Urinary bladder (tissue), 4 donors: ENCODE results near the gene LAMC1. TPM values are rescaled to one million over a fixed set of nuclear protein-coding genes. Genes with fewer than 3 reads are reported as not detected.

Experiments
- DNase-seq: peaks from one replicate; pipeline ENCODE4 v3.0.0-alpha.2; 2015; ENCODE audit errors: extremely low spot score
- H3K27ac ChIP-seq: one replicate; pipeline ENCODE4 v1.5.1; 2013; ENCODE audit warnings: low read depth, mild to moderate bottlenecking, moderate library complexity
- H3K36me3 ChIP-seq: one replicate; pipeline ENCODE4 v1.6.1; 2013; ENCODE audit warnings: mild to moderate bottlenecking, moderate library complexity; ENCODE audit not compliant: insufficient read depth
- H3K4me1 ChIP-seq: one replicate; pipeline ENCODE4 v1.6.1; 2013; ENCODE audit warnings: mild to moderate bottlenecking, moderate library complexity; ENCODE audit not compliant: insufficient read depth
- H3K4me3 ChIP-seq: one replicate; pipeline ENCODE4 v1.5.1; 2013; ENCODE audit warnings: low read depth, low read length
- WGBS: extraction: QIAGEN DNeasy Blood & Tissue Kit; methylation state at CpG from one replicate; pipeline ENCODE4 v1.1.7; 2013; 5-methylcytosine and 5-hydroxymethylcytosine counted together
- polyA plus RNA-seq: library from polyadenylated mRNA; stranded (reverse); fragments of 200-250 nt; gene quantifications from one replicate; pipeline ENCODE4 v1.2.3, GENCODE V29; 2013
- total RNA-seq: library from RNA; depleted of rRNA; stranded (reverse); fragments of >200 nt; gene quantifications from one replicate; pipeline ENCODE4 v1.2.3, GENCODE V29; 2014
- donor health status: healthy with polysubstance abuse.
- donor health status: healthy.

LAMC1 gene
- total RNA-seq (279 TPM), polyA plus RNA-seq (178 TPM)

DNA sequence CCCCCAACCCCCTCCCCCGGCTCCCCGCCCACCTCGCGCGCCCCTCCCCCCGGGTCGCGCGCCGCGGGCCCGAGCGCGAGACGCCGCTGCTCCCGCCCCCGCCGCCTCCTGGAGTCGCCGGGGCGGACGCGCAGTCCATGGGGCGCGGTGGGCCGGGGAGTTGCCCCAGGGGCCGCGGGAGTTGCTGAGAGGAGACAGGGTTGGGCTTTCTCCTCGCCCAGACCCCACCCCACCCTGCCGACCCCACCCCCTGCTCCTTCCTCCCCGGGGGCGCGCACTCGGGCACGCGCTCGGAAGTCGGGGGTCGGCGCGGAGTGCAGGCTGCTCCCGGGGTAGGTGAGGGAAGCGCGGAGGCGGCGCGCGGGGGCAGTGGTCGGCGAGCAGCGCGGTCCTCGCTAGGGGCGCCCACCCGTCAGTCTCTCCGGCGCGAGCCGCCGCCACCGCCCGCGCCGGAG, at the start of gene LAMC1:
TSS of gene LAMC1 (plus strand) at position 275 of the 455 bp plus-strand sequence. CDS start 297 bp downstream, outside the sequence.
- H3K27ac ChIP-seq: peak within 1 kb of the TSS; percentile 100
- H3K36me3 ChIP-seq: no peaks in the 10 kb centered on the region
- peak within 1 kb of the TSS; percentile 91 for H3K4me3 ChIP-seq
- DNase-seq: peak; percentile 62
- H3K4me1 ChIP-seq: no peaks in the 10 kb centered on the region
- under 1% methylated on average over 54 of the region's 65 CpGs for WGBS

DNA sequence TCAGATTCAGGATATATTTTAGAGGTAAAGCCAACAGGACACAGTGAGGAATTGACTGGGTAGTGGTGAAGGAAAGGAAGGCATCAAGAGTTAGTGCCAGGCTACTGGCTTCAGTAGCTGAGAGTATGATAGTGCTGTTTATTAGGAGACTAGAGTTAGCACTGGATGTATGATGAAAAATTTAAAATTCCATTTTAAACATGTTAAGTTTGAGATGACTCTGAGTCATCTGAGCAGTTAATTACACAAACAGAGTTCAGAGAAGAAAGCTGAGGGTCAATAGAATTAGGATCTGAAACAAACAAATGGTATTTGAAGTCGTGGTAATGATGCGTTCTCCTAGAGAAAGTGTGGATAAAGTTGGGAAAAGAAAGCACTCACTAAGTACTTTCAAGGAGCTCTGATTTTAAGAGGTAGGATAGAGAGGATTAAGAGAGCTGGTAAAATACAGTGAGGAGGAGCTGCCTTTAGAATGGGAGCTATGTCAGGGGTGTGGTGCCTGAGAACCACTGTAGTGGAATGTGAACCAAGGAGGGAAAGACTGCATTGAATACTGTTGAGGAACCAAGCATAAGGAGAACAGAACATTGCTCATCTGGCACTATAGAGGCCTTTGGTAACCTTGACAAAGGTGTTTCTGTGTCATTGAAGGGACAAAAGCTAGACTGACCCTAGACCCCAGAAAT, 48.6 kb upstream of the LAMC1 start:
- Histone ChIP-seq H3K4me3 (no peak overlapping the region), H3K4me1 (no peaks in the 10 kb centered on the region), H3K36me3 (no peaks in the 10 kb centered on the region), H3K27ac (no peak overlapping the region)
- WGBS: 75% methylated on average over 2 of the region's 2 CpGs
- no peak for DNase-seq

DNA sequence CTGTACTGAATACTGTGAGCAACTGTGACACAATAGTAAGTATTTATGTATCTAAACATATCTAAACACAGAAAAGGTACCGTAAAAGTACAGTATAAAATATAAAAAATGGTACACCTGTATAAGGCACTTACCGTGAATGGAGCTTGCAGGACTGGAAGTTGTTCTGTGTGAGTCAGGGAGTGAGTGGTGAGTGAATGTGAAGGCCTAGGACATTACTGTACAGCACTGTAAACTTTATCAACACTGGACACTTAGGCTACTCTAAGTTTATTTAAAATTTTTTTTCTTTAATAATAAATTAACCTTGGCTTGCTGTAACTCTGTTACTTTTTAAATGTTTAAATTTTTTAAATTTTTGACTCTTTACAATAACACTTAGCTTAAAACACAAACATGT, 45.7 kb upstream of the LAMC1 start:
- 91% methylated on average over 2 of the region's 2 CpGs for WGBS
- Histone ChIP-seq H3K4me1 (no peaks in the 10 kb centered on the region), H3K36me3 (no peaks in the 10 kb centered on the region), H3K4me3 (no peak overlapping the region), H3K27ac (no peak overlapping the region)
- no peak for DNase-seq

DNA sequence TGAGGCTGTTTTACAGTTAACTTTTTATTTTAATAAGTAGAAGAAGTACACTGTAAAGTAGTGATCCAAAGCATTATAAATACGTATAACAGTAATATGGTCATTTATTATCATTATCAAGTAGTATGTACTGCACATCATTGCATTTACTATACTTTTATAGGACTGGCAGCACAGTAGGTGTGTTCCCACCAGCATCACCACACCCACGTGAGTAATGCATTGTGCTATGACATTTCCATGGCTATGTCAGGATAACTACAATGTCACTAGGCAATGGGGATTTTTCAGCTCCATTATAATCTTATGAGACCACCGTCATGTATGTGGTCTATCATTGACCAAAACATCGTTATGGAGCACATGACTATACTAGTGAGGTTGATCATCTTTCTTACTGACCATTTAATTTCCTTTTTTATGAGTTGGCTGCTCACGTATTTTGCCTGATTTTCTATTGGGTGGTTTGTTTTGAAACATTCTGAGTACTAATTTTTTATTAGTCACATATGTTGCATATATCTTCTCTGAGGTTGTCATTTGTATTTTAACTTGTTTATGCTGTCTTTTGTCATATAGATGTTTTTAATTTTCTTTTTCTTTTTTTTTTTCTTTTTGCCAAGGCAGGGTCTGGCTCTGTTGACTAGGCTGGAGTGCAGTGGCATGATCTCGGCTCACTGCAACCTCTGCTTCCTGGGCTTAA, 44.9 kb upstream of the LAMC1 start:
- no peak overlapping the region for H3K27ac ChIP-seq
- no peaks in the 10 kb centered on the region for H3K36me3 ChIP-seq
- DNase-seq: no peak
- WGBS: 88% methylated on average over 6 of the region's 6 CpGs
- no peak overlapping the region for H3K4me3 ChIP-seq
- no peaks in the 10 kb centered on the region for H3K4me1 ChIP-seq

DNA sequence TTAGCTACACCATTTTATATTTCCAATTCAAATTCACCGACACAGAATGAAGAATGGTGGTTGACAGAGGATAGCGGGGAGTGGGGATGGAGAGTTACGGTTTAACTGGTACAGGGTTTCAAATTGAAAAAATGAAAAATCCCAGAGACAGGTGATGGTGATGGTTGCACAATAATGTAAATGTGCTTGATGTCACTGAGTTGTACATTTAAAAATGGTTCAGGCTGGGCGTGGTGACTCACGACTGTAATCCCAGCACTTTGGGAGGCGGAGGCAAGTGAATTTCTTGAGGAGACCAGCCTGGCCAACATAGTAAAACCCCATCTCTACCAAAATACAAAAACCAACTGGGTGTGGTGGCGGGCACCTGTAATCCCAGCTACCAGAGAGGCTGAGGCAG, 39.1 kb upstream of the LAMC1 start:
- Histone ChIP-seq H3K4me1 (no peaks in the 10 kb centered on the region), H3K27ac (no peak overlapping the region), H3K36me3 (no peaks in the 10 kb centered on the region), H3K4me3 (no peak overlapping the region)
- WGBS: 96% methylated on average over 7 of the region's 7 CpGs
- no peak for DNase-seq

DNA sequence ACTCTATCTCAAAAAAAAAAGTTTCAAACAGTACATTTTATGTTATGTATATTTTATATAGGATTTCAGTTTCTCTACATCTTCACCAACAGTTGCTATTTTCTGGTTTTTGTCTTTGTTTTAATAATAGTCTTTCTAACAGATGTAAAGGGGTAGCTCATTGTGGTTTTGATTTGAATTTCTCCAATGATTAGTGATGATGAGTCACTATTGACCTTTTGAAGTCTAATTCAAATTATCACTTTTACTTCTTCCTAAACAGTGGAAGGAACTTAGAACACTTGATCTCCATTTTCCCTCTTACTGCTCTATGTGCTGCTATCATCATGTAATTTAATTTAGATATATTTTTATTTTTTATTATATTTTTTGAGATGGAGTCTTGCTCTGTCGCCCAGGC, 38.6 kb upstream of the LAMC1 start:
- Histone ChIP-seq H3K4me1 (no peaks in the 10 kb centered on the region), H3K36me3 (no peaks in the 10 kb centered on the region), H3K4me3 (no peak overlapping the region), H3K27ac (no peak overlapping the region)
- 93% methylated on average over 1 of the region's 1 CpG for WGBS
- no peak for DNase-seq

DNA sequence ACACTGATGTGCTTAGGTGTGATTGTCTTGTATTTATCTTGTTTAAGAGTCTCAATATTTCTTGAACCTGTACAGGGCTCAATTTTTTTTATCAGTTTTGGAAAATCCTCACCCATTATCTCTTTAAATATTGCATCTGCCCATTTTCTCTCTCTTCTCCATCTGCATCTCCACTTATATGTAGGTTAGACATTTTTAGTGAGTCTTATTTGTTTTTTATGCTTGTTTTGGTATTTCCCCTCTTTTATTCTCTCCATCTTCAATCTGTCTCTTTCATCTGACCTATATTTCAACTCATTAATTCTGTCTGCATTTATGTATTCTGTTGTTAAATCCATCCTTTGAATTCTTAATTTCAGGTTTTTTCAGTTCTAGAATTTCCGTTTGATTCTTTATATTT, 37.3 kb upstream of the LAMC1 start:
- H3K36me3 ChIP-seq: no peaks in the 10 kb centered on the region
- H3K4me1 ChIP-seq: no peaks in the 10 kb centered on the region
- no peak overlapping the region for H3K27ac ChIP-seq
- no peak for DNase-seq
- H3K4me3 ChIP-seq: no peak overlapping the region
- WGBS: 94% methylated on average over 1 of the region's 1 CpG

DNA sequence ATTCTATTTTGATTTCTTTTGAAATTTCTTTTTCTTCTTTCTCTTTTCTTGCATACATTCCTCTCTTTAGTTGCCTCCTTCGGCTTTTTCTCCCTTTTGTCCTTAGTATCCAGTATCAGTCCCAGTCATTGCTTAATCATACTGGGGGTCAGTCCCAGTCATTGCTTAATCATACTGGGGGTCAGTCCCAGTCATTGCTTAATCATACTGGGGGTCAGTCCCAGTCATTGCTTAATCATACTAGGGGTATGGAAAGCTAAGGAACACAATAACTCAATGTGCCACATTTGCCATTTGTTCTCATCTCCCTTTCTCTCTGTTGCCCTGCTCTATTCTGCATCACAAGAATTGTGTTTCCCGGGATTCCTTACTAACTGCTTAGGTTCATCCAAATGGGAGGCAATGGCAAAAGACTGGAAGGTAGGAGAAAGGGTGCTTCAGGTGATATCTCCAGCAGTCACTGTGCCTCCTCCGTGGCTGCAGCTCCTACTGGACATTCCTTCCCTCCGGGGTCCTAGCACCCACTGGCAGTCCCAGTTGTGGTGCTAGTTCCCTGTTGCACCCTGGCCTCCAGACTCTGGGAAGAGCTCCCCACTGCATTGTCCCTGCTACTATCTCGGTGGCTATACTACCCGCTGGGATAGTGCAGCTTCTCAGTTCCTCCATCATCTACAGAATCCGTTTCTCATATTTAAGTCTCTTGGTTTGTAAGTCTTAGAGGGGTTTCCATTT, 32.6 kb upstream of the LAMC1 start:
- H3K36me3 ChIP-seq: no peaks in the 10 kb centered on the region
- H3K27ac ChIP-seq: no peak overlapping the region
- 82% methylated on average over 7 of the region's 7 CpGs for WGBS
- no peak for DNase-seq
- H3K4me3 ChIP-seq: no peak overlapping the region
- H3K4me1 ChIP-seq: no peaks in the 10 kb centered on the region

DNA sequence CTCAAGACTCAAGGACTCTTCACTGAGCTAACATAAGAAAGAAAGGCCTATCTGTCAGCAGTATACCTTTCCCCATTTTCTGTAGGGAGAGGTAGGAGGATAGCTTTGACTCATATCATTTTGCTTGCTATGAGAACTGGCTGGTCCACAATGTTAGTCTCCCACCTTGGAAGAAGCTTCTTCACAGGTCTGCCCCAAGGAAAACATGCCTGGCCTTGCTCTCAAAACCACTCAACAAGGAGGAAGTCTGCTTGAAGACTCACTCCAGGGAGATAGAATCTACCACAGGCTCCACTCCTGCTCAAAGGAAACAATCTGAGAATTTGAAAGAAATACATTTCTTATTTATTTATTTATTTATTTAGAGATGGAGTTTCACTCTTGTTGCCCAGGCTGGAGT, 29.5 kb upstream of the LAMC1 start:
- Histone ChIP-seq H3K27ac (no peak overlapping the region), H3K4me1 (no peaks in the 10 kb centered on the region), H3K4me3 (no peak overlapping the region), H3K36me3 (no peaks in the 10 kb centered on the region)
- no peak for DNase-seq

DNA sequence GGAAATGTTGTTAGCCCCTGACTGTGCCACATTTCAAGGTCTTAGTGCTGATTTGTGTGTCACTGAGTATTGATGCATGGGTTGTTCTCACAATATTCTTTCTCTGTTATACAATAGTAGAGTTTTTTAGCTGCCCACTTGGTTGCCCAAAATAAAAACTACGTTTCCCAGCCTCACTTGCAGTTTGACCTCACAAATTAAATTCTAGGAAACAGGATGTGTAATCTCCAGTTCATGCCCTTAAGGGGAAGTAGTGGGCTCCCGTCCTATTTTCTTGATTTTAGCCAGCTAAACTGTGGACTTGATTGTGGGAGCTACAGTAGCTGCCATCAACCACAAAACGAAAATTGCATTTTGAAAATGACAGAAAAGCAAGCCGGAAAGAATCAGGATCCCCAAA, 27.3 kb upstream of the LAMC1 start:
- no peaks in the 10 kb centered on the region for H3K4me1 ChIP-seq
- WGBS: 69% methylated on average over 4 of the region's 4 CpGs
- no peak overlapping the region for H3K4me3 ChIP-seq
- no peak for DNase-seq
- no peaks in the 10 kb centered on the region for H3K36me3 ChIP-seq
- no peak overlapping the region for H3K27ac ChIP-seq

DNA sequence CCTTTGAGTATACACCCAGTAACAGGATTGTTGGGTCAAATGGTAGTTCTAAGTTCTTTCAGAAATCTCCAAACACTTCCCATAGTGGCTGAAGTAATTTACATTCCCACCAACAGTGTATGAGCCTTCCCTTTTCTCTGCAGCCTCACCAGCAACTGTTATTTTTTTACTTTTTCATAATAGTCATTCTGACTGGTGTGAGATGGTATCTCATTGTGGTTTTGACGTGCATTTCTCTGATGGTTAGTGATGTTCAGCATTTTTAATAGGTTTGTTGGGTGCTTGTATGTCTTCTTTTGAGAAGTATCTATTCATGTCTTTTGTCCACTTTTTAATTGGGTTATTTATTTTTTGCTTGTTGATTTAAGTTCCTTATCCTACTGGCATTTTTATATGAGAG, 26.4 kb upstream of the LAMC1 start:
- Histone ChIP-seq H3K4me1 (no peaks in the 10 kb centered on the region), H3K4me3 (no peak overlapping the region), H3K36me3 (no peaks in the 10 kb centered on the region), H3K27ac (no peak overlapping the region)
- DNase-seq: no peak
- 74% methylated on average over 1 of the region's 1 CpG for WGBS

DNA sequence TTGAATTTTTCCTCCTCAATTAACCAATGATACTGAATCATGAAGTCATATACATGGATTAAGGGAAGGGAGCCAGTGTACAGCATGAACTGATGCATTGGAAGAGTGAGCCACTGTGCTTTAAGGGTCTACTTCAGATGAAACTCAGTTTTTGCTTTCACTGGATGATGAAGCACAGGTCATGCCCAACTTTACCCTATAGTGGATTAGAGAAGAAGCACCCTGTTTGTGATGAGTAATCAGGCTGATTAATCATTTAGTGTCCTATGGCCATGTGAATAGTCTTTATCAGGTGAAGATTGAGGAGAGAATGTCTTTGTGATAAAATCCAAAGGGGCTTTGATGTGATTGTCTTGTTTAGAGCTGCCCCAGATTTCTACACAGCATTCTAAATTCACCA, 24.7 kb upstream of the LAMC1 start:
- no peaks in the 10 kb centered on the region for H3K36me3 ChIP-seq
- DNase-seq: no peak
- H3K4me1 ChIP-seq: no peaks in the 10 kb centered on the region
- H3K27ac ChIP-seq: no peak overlapping the region
- no peak overlapping the region for H3K4me3 ChIP-seq

DNA sequence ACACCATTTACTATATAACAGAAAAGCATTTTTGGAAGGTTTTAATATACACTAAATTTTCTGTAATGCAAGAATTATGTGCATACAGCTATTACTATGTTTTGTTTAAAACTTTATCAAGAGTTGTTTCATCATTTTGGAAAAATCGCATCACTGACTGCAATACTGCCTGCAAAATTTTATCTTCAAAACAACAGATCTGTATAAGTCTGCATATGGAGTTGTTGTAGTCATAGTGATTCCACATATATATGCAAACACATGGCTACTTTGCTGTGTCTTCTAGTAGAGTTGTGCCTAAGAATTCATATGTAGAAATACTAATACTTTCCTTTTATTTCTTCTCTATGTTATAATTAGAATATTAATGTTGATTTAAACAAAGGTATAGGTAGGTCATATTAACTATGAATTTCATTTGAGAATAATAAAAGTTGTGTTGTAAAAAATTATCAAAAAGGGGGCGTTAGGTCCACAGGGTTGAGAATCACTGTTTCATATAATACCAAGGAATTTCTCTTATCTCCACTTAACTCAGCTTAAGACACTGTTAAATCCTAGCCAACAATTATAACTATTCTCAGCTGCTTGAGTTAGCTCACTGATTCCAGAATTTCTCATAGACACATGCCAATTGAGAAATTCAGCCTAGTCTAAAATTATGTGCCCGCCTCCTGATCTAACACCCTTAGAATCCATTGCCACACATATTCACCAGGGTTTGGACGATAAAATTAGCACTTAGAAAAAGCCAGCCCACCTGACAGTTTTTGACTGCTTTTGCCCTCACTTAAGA, 22.9 kb upstream of the LAMC1 start:
- no peak for DNase-seq
- Histone ChIP-seq H3K27ac (no peak overlapping the region), H3K4me3 (no peak overlapping the region), H3K36me3 (no peaks in the 10 kb centered on the region), H3K4me1 (no peaks in the 10 kb centered on the region)
- WGBS: 73% methylated on average over 4 of the region's 4 CpGs
